ENCODE data around the gene MAP3K14.

MAP3K14 gene

GRCh38 chr17:45361451-45361850 lies 44.6 kb upstream of the MAP3K14 start:
- no peak for TF ChIP-seq CTCF (IDR thresholded peaks at IDR 0.05; ENCODE audit: unreplicated experiment in 3 of 3)
- Mint-ChIP-seq H3K27ac (no peak overlapping the region), H3K4me3 (no peak overlapping the region), H3K36me3 (ENCODE audit: low read depth) (no peaks in the 10 kb centered on the region), H3K27me3 (ENCODE audit: low read depth) (peaks cover 46% of the 10 kb centered on the region), H3K4me1 (no peaks in the 10 kb centered on the region), H3K9me3 (peaks cover 7% of the 10 kb centered on the region)

- Mint-ChIP-seq H3K9me3 (peaks cover 12% of the 10 kb centered on the region), H3K36me3 (ENCODE audit: low read depth) (peaks cover 3% of the 10 kb centered on the region), H3K4me3 (no peak overlapping the region), H3K27ac (no peak overlapping the region), H3K27me3 (ENCODE audit: low read depth) (peaks cover 50% of the 10 kb centered on the region), H3K4me1 (no peaks in the 10 kb centered on the region)
- no peak for TF ChIP-seq CTCF (IDR thresholded peaks at IDR 0.05; ENCODE audit: unreplicated experiment in 3 of 3)
Observed at GRCh38 chr17:45357364-45357997, 40.7 kb upstream of the MAP3K14 start.

GRCh38 chr17:45355087-45355486 lies 38.3 kb upstream of the MAP3K14 start:
- no peak overlapping the region for H3K27ac Mint-ChIP-seq
- TF ChIP-seq CTCF (IDR thresholded peaks at IDR 0.05; ENCODE audit: unreplicated experiment in 3 of 3), result no peak
- H3K9me3 Mint-ChIP-seq, result peaks cover 23% of the 10 kb centered on the region
- H3K4me1 Mint-ChIP-seq, result no peaks in the 10 kb centered on the region
- H3K4me3 Mint-ChIP-seq, result peak overlapping the region in 1 of 3 experiments; percentile 24
- H3K36me3 Mint-ChIP-seq (ENCODE audit: low read depth), result peaks cover 3% of the 10 kb centered on the region
- H3K27me3 Mint-ChIP-seq (ENCODE audit: low read depth), result peaks cover 54% of the 10 kb centered on the region

GRCh38 chr17:45353043-45353442 lies 36.2 kb upstream of the MAP3K14 start:
- no peak for TF ChIP-seq CTCF (IDR thresholded peaks at IDR 0.05; ENCODE audit: unreplicated experiment in 3 of 3)
- H3K27me3 Mint-ChIP-seq (ENCODE audit: low read depth), result peaks cover 58% of the 10 kb centered on the region
- H3K4me3 Mint-ChIP-seq, result no peak overlapping the region
- H3K4me1 Mint-ChIP-seq, result no peaks in the 10 kb centered on the region
- H3K27ac Mint-ChIP-seq, result no peak overlapping the region
- H3K9me3 Mint-ChIP-seq, result peaks cover 28% of the 10 kb centered on the region
- H3K36me3 Mint-ChIP-seq (ENCODE audit: low read depth), result peaks cover 3% of the 10 kb centered on the region

- peaks cover 3% of the 10 kb centered on the region for H3K4me1 Mint-ChIP-seq
- peaks cover 3% of the 10 kb centered on the region for H3K36me3 Mint-ChIP-seq (ENCODE audit: low read depth)
- no peak overlapping the region for H3K4me3 Mint-ChIP-seq
- no peak overlapping the region for H3K27ac Mint-ChIP-seq
- TF ChIP-seq CTCF (IDR thresholded peaks at IDR 0.05; ENCODE audit: unreplicated experiment in 3 of 3), result no peak
- peaks cover 28% of the 10 kb centered on the region for H3K9me3 Mint-ChIP-seq
- H3K27me3 Mint-ChIP-seq (ENCODE audit: low read depth), result peaks cover 51% of the 10 kb centered on the region
Observed at GRCh38 chr17:45351831-45352230, 35.0 kb upstream of the MAP3K14 start.

GRCh38 chr17:45347444-45347843 lies 30.6 kb upstream of the MAP3K14 start:
- H3K9me3 Mint-ChIP-seq, result peaks cover 18% of the 10 kb centered on the region
- TF ChIP-seq CTCF (IDR thresholded peaks at IDR 0.05; ENCODE audit: unreplicated experiment in 3 of 3), result no peak

More at GRCh38 chr17:45347444-45347843, 30.6 kb upstream of the MAP3K14 start:
- Mint-ChIP-seq H3K27ac (no peak overlapping the region), H3K4me1 (peaks cover 25% of the 10 kb centered on the region), H3K27me3 (ENCODE audit: low read depth) (peaks cover 28% of the 10 kb centered on the region), H3K4me3 (no peak overlapping the region), H3K36me3 (ENCODE audit: low read depth) (no peaks in the 10 kb centered on the region)

Data from nephron (organoid).